Effector memory CD4-positive, alpha-beta T cell (primary cell): ENCODE data around the gene KLHL22.
A peak's percentile ranks its signal among the peaks of the same experiment; 100 is the strongest.

Experiments used
- DNase-seq, 3 donors: peaks; one replicate each; pipeline ENCODE4 v3.0.0-alpha.2; 2020
- H3K27ac ChIP-seq: 2 replicates; pipeline ENCODE4 v1.7.0; 2013; ENCODE audit warnings: mild to moderate bottlenecking, low read length, moderate library complexity; ENCODE audit not compliant: insufficient read depth, poor library complexity, severe bottlenecking
- H3K27me3 ChIP-seq: replicated peaks from 2 replicates; pipeline ENCODE4 v1.7.0; 2013; ENCODE audit warnings: mild to moderate bottlenecking, low read length; ENCODE audit not compliant: insufficient read depth, control insufficient read depth, poor library complexity, severe bottlenecking
- H3K36me3 ChIP-seq: 2 replicates; pipeline ENCODE4 v1.7.0; 2013; ENCODE audit warnings: mild to moderate bottlenecking, low read length, moderate library complexity; ENCODE audit not compliant: control insufficient read depth, insufficient read depth
- H3K4me1 ChIP-seq: 2 replicates; pipeline ENCODE4 v1.7.0; 2013; ENCODE audit warnings: low read length, mild to moderate bottlenecking; ENCODE audit not compliant: control insufficient read depth, insufficient read depth, poor library complexity, severe bottlenecking
- H3K4me3 ChIP-seq: 2 replicates; pipeline ENCODE4 v1.7.0; 2013; ENCODE audit warnings: low read length, low read depth, mild to moderate bottlenecking; ENCODE audit not compliant: insufficient read depth, poor library complexity, severe bottlenecking
- H3K9me3 ChIP-seq: 2 replicates; pipeline ENCODE4 v1.7.0; 2013; ENCODE audit warnings: mild to moderate bottlenecking, low read length, moderate library complexity; ENCODE audit not compliant: control insufficient read depth

Gene KLHL22

GRCh38 chr22:20433686-20434241 lies 61.8 kb downstream of the KLHL22 start:
- Histone ChIP-seq H3K9me3 (no peaks in the 10 kb centered on the region), H3K4me1 (peaks cover 49% of the 10 kb centered on the region), H3K36me3 (no peaks in the 10 kb centered on the region), H3K4me3 (no peak overlapping the region), H3K27me3 (peaks cover 20% of the 10 kb centered on the region), H3K27ac (no peak overlapping the region)
- DNase-seq, result no peak

GRCh38 chr22:20433191-20433590 lies 62.4 kb downstream of the KLHL22 start:
- H3K4me3 ChIP-seq, result no peak overlapping the region
- DNase-seq, result no peak
- peaks cover 51% of the 10 kb centered on the region for H3K4me1 ChIP-seq
- H3K27me3 ChIP-seq, result peaks cover 17% of the 10 kb centered on the region
- no peaks in the 10 kb centered on the region for H3K36me3 ChIP-seq
- no peak overlapping the region for H3K27ac ChIP-seq
- H3K9me3 ChIP-seq, result no peaks in the 10 kb centered on the region

- Histone ChIP-seq H3K27me3 (peaks cover 14% of the 10 kb centered on the region), H3K4me1 (peaks cover 45% of the 10 kb centered on the region)
These were observed 63.3 kb downstream of the KLHL22 start for GRCh38 chr22:20432244-20432686.

DNA sequence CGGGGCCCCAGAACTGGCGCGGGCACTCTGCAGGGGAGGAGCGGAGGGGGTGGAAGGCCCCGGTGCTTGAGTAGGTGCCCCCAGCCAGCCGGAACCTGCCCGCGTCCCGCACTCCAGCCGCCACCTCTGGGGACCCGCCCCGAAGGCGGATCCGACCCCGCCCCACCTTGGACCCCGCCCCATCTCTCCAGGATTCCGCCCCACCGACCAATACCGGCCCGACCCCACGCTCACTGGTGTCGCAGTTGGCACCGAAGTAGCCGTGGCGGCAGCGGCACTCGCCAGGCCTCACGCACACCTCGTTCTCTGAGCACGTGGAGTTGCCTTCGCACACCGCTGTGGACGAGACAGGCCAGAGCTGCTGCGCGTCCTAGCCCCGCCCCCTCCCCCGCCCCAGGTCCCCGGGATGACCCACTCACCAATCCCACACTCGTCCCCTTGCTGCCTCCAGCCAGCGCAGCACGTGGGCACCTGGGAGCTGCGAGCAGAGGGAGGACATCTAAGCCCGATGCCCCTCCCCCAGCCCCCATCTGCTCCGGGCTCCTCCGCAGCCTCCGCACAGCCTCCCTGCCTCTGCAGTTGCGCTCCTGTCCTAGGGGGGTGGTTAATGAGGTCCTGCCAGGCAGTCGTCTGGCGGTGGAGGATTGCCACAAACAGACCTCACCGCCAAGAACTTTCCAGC lies 63.9 kb downstream of the KLHL22 start:
- H3K27me3 ChIP-seq, result peaks cover 8% of the 10 kb centered on the region
- H3K27ac ChIP-seq, result no peak overlapping the region
- H3K9me3 ChIP-seq, result no peaks in the 10 kb centered on the region
- DNase-seq, result no peak
- peaks cover 39% of the 10 kb centered on the region for H3K4me1 ChIP-seq
- no peaks in the 10 kb centered on the region for H3K36me3 ChIP-seq
- H3K4me3 ChIP-seq, result peak overlapping the region; percentile 77

More at GRCh38 chr22:20432244-20432686, 63.3 kb downstream of the KLHL22 start:
- no peak for DNase-seq
- Histone ChIP-seq H3K36me3 (no peaks in the 10 kb centered on the region), H3K4me3 (no peak overlapping the region), H3K27ac (no peak overlapping the region), H3K9me3 (no peaks in the 10 kb centered on the region)

DNA sequence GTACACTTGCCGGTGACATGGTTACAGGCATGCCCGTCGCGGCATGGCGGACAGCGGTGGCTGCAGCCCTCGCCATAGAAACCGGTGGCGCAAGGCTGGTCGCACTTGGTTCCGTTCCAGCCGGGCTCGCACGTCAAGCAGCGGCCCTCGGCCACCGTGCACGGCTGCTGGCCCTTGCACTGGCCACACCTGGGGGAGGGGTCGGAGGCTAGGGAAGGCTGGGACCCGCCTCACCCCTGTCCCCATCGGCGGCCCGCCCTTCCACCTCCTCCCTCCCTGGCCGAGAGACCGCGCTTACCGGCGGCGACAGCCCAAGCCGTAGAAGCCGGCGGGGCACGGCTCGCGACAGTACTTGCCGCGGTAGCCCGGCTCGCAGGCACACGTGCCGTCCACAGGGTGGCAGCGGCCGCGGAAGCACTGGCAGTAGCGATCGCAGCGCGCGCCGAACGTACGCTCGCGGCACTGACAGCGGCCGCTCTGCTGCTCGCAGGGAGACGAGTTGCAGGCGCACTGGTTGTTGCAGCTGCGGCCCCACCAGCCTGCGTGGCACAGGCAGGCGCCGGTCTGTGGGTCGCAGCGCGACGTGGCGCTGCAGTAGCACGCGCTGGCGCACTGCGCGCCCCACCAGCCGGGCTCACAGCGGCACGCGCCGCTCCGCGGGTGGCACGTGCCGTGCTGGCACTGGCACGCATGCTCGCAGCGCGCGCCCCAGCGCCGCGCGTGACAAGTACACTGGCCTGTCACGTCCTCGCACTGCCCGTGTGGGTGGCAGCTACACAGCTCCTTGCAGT lies 64.7 kb downstream of the KLHL22 start:
- H3K36me3 ChIP-seq, result no peaks in the 10 kb centered on the region
- no peaks in the 10 kb centered on the region for H3K9me3 ChIP-seq
- no peak overlapping the region for H3K27ac ChIP-seq
- peak; percentile 24 to 32 (median 29) for DNase-seq
- peaks cover 36% of the 10 kb centered on the region for H3K4me1 ChIP-seq
- peaks cover under 1% of the 10 kb centered on the region for H3K27me3 ChIP-seq
- H3K4me3 ChIP-seq, result peak overlapping the region; percentile 77

DNA sequence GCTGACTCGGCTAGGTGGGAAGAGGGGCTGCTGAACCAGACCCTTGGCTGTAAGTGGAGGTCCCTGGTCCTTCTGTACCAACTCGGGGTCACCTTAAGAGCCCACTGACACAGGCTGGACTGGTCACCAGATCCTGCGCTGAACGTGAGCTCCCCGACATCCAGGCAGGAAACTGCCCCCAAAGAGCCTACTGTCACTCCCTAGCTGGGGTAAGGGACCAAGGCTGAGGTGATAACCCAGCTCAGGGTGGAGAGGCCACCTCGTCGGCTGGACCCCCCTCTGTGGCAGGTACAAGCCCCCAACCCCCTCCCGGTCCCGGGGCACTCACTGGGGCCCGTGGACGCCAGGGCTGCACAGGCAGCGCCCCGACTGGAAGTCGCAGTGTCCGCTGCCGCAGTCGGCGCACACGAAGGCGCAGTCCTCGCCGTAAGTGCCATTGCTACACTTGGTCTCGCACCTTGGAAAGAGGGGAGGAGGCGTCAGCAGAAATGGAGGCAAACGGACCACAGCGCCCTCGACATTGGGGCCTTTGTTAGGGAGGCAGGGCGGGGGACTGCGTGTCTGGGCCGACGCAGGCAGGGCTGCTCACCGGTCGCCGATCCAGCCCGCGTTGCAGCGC lies 65.4 kb downstream of the KLHL22 start:
- Histone ChIP-seq H3K9me3 (no peaks in the 10 kb centered on the region), H3K27me3 (no peaks in the 10 kb centered on the region), H3K27ac (no peak overlapping the region), H3K36me3 (no peaks in the 10 kb centered on the region), H3K4me1 (peaks cover 38% of the 10 kb centered on the region), H3K4me3 (peak overlapping the region; percentile 77)
- no peak for DNase-seq

DNA sequence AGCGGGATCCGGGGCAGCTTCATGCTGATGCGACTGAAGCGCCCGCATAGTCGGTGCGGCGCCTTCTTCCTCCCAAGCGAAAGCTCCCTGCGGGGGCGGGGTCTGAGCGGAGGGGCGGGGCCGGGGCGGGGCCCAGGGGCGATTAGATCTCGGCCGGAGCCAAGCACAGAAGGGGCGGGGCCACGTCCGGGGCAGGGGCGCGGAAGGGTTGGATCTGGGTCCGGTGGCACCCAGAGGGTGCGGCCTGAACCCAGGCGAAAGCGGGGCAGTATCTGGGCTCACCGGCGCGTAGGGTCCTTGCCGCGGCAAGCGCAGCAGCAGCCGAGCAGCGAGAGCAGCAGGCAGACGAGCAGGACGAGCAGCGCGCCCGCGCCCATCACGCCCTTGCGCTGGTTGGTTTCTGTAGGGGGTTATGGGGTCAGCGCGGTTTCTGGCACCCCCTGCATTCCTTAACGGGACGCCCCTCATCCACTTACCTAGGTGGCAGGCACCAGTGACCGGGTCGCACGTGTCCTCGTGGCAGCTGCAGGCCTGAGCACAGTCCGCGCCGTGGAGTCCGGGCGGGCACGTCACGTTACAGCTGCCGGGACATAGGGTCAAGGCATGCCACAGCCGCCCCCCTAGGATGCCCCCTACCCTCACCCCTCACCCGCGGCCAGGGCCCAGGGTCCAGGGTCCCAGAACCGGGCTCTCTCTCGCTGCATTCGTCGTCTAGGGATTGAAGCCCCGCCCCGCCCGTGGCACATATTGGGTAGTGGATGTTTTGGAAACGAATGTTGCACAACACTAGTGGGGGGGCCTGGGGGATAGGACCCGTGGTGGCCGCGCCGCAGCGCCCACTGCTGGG lies 66.1 kb downstream of the KLHL22 start:
- H3K27ac ChIP-seq, result no peak overlapping the region
- no peaks in the 10 kb centered on the region for H3K27me3 ChIP-seq
- H3K36me3 ChIP-seq, result no peaks in the 10 kb centered on the region
- peaks cover 38% of the 10 kb centered on the region for H3K4me1 ChIP-seq
- H3K9me3 ChIP-seq, result no peaks in the 10 kb centered on the region
- H3K4me3 ChIP-seq, result peak overlapping the region; percentile 77
- peak; percentile 76 to 81 (median 77) for DNase-seq

DNA sequence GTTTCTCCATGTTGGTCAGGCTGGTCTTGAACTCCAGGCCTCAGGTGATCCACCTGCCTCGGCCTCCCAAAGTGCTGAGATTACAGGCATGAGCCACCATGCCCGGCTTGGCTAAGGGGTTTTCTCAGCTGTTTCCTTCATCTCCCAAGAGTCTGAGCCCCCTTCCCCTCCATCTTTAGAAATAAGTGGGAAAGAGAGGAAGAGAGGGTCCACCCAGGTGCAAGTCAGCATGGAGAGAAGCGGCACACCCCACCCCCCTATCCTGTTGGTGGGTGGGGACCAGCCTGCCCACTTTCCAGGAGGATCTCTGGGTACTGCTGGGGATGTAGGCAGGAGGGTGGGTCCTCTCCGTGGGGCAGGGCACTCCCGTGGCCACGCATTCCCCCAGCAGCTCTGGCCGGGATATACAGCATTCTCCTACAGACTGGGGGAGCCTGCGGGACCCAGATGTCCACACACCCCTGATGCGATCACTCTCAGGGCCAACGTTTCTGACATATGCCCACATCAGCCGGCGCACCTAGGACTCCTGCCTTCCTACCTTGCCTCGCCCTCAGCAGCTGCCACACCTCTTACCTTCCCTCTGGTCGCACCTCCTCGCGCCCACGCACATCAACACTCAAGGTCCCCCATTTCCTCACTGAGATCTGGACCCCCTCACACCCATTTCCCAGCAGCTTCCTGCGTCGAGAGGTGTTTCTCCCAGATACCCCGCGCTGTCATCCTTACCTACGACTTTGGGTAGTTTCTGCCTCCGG lies 66.9 kb downstream of the KLHL22 start:
- H3K27me3 ChIP-seq, result no peaks in the 10 kb centered on the region
- no peak overlapping the region for H3K27ac ChIP-seq
- H3K9me3 ChIP-seq, result no peaks in the 10 kb centered on the region
- H3K36me3 ChIP-seq, result no peaks in the 10 kb centered on the region
- peak overlapping the region; percentile 77 for H3K4me3 ChIP-seq
- no peak for DNase-seq
- peaks cover 38% of the 10 kb centered on the region for H3K4me1 ChIP-seq

- no peak overlapping the region for H3K27ac ChIP-seq
- peaks cover 38% of the 10 kb centered on the region for H3K4me1 ChIP-seq
- no peaks in the 10 kb centered on the region for H3K27me3 ChIP-seq
- H3K9me3 ChIP-seq, result no peaks in the 10 kb centered on the region
- H3K36me3 ChIP-seq, result no peaks in the 10 kb centered on the region
- no peak for DNase-seq
- no peak overlapping the region for H3K4me3 ChIP-seq
These were observed 67.6 kb downstream of the KLHL22 start for GRCh38 chr22:20427945-20428417.
